ENCODE data around the gene GIGYF1. TPM values are rescaled to one million over a fixed set of nuclear protein-coding genes. Genes with fewer than 3 reads are reported as not detected.

Gene GIGYF1
- total RNA-seq, 1 experiment from 2014 or later, result 16.3 TPM

DNA sequence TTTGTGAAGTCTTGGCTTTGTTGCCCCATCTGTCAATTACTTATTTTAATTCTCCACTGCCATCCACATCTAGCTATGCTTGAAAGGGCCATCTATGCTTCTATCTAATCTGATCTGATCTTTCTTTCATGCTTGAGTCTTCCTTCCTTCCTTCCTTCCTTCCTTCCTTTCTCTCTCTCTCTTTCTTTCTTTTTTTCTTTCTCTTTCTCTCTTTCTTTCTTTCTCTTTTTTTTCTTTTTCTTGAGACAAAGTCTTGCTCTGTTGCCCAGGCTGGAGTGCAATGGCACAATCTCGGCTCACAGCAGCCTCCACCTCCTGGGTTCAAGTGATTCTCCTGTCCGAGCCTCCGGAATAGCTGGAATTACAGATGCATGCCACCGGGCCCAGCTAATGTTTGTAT, 64.0 kb downstream of the GIGYF1 start:
- no peak overlapping the region for H3K27ac ChIP-seq (ENCODE audit: low read length)
- no peaks in the 10 kb centered on the region for H4K20me1 ChIP-seq (ENCODE audit: insufficient read depth, low read depth, low read length)
- no peaks in the 10 kb centered on the region for H3K79me2 ChIP-seq (ENCODE audit: low read length)
- H3K36me3 ChIP-seq (ENCODE audit: insufficient read depth, low read length), result no peaks in the 10 kb centered on the region
- no peak overlapping the region for H2AFZ ChIP-seq (ENCODE audit: low read length)
- H3K27me3 ChIP-seq (ENCODE audit: low read length), result no peaks in the 10 kb centered on the region
- H3K9me3 ChIP-seq (ENCODE audit: low read length), result no peaks in the 10 kb centered on the region
- no peak overlapping the region for H3K4me3 ChIP-seq (ENCODE audit: low read length)
- H3K4me2 ChIP-seq (ENCODE audit: low read depth, low read length, poor library complexity, severe bottlenecking), result no peak overlapping the region
- peaks cover 23% of the 10 kb centered on the region for H3K4me1 ChIP-seq (ENCODE audit: low read length)
- DNase-seq, result no peak
- no peaks in the 10 kb centered on the region for H3K9me2 ChIP-seq (replicated peaks; ENCODE audit: insufficient read depth, low read length)
- no peak overlapping the region for H3K9ac ChIP-seq (ENCODE audit: low read length)

Other genes with a start within 250 kb of the GIGYF1 start
- 1.5 and 2.8 TPM in 2 replicates for gene SPACDR, start 230.0 kb downstream of the GIGYF1 start, total RNA-seq (2014; rRNA removed; shearing (Covaris generic); ENCODE audit: low replicate concordance)
- gene TSC22D4, start 215.0 kb downstream of the GIGYF1 start, total RNA-seq (2014; rRNA removed; shearing (Covaris generic); ENCODE audit: low replicate concordance), result 40.4 and 97.3 TPM in 2 replicates
- gene NYAP1, start 210.3 kb downstream of the GIGYF1 start, total RNA-seq (2014; rRNA removed; shearing (Covaris generic); ENCODE audit: low replicate concordance), result not detected in 2 replicates
- 5.7 and 6.7 TPM in 2 replicates for gene AGFG2, start 155.0 kb downstream of the GIGYF1 start, total RNA-seq (2014; rRNA removed; shearing (Covaris generic); ENCODE audit: low replicate concordance)
- 2.5 and 4.9 TPM in 2 replicates for gene SAP25, start 120.3 kb downstream of the GIGYF1 start, total RNA-seq (2014; rRNA removed; shearing (Covaris generic); ENCODE audit: low replicate concordance)
- gene LRCH4, start 108.1 kb downstream of the GIGYF1 start, total RNA-seq (2014; rRNA removed; shearing (Covaris generic); ENCODE audit: low replicate concordance), result 11.9 and 33.5 TPM in 2 replicates
- gene FBXO24, start 107.9 kb downstream of the GIGYF1 start, total RNA-seq (2014; rRNA removed; shearing (Covaris generic); ENCODE audit: low replicate concordance), result 1.0 TPM in 1 of 2 replicates, not detected in the other
- gene PCOLCE, start 91.9 kb downstream of the GIGYF1 start, total RNA-seq (2014; rRNA removed; shearing (Covaris generic); ENCODE audit: low replicate concordance), result 2.8 and 12.3 TPM in 2 replicates
- gene MOSPD3, start 81.7 kb downstream of the GIGYF1 start, total RNA-seq (2014; rRNA removed; shearing (Covaris generic); ENCODE audit: low replicate concordance), result 8.2 and 9.7 TPM in 2 replicates
- 4.2 and 12.0 TPM in 2 replicates for gene TFR2, start 52.7 kb downstream of the GIGYF1 start, total RNA-seq (2014; rRNA removed; shearing (Covaris generic); ENCODE audit: low replicate concordance)
- not detected in 2 replicates for gene ACTL6B, start 37.8 kb downstream of the GIGYF1 start, total RNA-seq (2014; rRNA removed; shearing (Covaris generic); ENCODE audit: low replicate concordance)
- gene GNB2, start 20.5 kb downstream of the GIGYF1 start, total RNA-seq (2014; rRNA removed; shearing (Covaris generic); ENCODE audit: low replicate concordance), result 65.0 and 101 TPM in 2 replicates
- 29.7 and 72.8 TPM in 2 replicates for gene POP7, start 11.9 kb upstream of the GIGYF1 start, total RNA-seq (2014; rRNA removed; shearing (Covaris generic); ENCODE audit: low replicate concordance)
- not detected in 2 replicates for gene EPO, start 26.2 kb upstream of the GIGYF1 start, total RNA-seq (2014; rRNA removed; shearing (Covaris generic); ENCODE audit: low replicate concordance)
- gene ZAN, start 39.3 kb upstream of the GIGYF1 start, total RNA-seq (2014; rRNA removed; shearing (Covaris generic); ENCODE audit: low replicate concordance), result not detected in 2 replicates
- gene EPHB4, start 133.3 kb upstream of the GIGYF1 start, total RNA-seq (2014; rRNA removed; shearing (Covaris generic); ENCODE audit: low replicate concordance), result 9.3 and 21.6 TPM in 2 replicates
- gene SLC12A9, start 158.5 kb upstream of the GIGYF1 start, total RNA-seq (2014; rRNA removed; shearing (Covaris generic); ENCODE audit: low replicate concordance), result 21.0 and 33.9 TPM in 2 replicates
- gene TRIP6, start 173.1 kb upstream of the GIGYF1 start, total RNA-seq (2014; rRNA removed; shearing (Covaris generic); ENCODE audit: low replicate concordance), result 19.5 and 30.5 TPM in 2 replicates
- 65.8 and 103 TPM in 2 replicates for gene SRRT, start 180.9 kb upstream of the GIGYF1 start, total RNA-seq (2014; rRNA removed; shearing (Covaris generic); ENCODE audit: low replicate concordance)
- gene UFSP1, start 195.5 kb upstream of the GIGYF1 start, total RNA-seq (2014; rRNA removed; shearing (Covaris generic); ENCODE audit: low replicate concordance), result 3.3 and 17.2 TPM in 2 replicates
- not detected in 2 replicates for gene ACHE, start 201.6 kb upstream of the GIGYF1 start, total RNA-seq (2014; rRNA removed; shearing (Covaris generic); ENCODE audit: low replicate concordance)

Measured in Karpas-422 (cell line).